ENCODE results near the gene BRAF.
"Not testable (repeated sequence)": the region's sequence is repeated elsewhere in the genome, so short reads cannot be mapped to it uniquely, and the experiment has no call there.

Gene BRAF

DNA sequence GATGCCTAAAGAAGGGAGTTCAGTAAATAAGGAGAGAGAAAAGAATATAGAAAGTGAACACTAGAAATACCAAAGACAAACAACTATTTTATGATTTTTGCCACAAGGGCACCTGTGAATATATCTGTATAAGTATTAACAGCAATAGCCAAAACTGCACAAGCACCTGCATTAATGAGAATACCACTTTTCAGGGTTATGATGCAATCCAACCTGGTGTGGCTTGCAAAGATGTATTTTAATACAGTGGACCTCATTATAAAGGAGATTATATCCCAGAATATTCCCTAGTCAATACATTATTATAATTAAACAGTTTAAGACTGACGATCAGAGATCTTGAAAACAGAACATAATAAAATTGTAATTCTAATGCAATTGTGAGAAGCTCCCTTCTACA, 4.0 kb downstream of the BRAF start:
- no peak for DNase-seq (ENCODE audit: low read depth in 2 of 3, low spot score in 2 of 3)

- no peak for DNase-seq (ENCODE audit: low read depth in 2 of 3, low spot score in 2 of 3)
Observed at GRCh38 chr7:140918236-140918635, 6.5 kb downstream of the BRAF start.

GRCh38 chr7:140917258-140917657, 7.5 kb downstream of the BRAF start:
- DNase-seq (ENCODE audit: low read depth in 2 of 3, low spot score in 2 of 3) = no peak

DNA sequence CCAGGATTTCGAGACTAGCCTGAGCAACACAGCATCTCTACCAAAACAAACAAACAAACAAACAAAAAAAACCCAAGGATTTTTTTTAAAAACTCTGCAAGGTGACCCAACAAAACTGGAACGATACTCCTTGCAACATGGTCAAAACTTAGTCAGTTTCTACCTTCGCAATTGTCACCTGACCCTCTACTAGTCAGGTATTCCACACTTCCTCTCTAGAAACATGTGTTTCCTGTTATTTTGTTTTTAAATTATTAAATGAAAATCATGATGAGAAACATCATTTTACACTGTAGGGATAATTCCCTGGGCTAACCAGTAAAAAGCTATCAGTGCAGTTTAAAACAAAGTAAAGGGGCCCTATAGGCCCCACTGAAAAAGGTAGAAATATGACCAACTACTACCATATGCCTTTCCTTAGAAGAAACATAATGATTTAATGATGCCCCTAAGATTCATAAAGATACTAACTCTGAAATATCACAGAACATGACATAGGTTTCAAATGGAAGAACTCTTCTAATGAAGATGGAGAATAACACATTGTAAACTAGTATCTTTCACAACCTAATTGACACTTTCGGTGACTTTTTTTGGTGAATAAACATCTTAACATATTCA, 8.7 kb downstream of the BRAF start:
- no peak for DNase-seq (ENCODE audit: low read depth in 2 of 3, low spot score in 2 of 3)

DNA sequence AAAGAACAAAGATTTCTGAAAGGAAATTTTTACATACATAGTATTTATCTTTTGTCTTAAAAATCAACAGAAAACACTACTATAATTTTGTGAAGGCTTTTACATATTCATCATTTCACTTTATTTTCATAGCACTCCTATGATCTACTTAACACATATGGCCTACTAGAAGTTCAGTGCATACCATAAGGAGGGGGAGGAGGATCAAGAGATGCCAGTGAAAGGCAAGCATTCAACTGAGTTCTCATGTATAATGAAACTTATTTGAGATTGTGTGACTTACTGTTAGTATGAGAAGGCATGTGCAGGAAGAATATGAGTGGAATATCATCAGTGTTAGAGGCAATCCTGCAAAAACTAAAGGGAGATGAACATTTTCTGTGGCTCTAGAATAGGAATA, 10.6 kb downstream of the BRAF start:
- DNase-seq (ENCODE audit: low read depth in 2 of 3, low spot score in 2 of 3) = no peak

GRCh38 chr7:140913596-140913928, 11.2 kb downstream of the BRAF start:
- not testable (repeated sequence) for DNase-seq (ENCODE audit: low read depth in 2 of 3, low spot score in 2 of 3)

DNA sequence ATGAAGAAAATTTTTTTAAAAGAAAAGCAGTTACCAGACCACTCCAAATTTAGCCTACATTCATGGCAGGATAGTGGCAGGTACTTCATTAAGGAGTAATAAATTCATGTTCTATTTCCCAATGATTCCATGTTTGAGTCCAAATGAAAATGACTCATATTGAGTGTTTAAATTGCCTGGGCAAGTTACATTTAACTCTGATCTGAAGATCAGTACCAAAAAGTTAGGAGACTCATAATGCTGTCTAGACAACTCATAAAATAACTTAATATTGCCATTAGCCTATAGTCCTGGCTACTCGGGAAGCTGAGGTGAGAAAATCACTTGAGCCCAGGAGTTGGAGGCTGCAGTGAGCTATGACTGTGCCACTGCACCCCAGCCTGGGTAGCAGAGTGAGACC, 13.0 kb downstream of the BRAF start:
- DNase-seq (ENCODE audit: low read depth in 2 of 3, low spot score in 2 of 3) = no peak

DNA sequence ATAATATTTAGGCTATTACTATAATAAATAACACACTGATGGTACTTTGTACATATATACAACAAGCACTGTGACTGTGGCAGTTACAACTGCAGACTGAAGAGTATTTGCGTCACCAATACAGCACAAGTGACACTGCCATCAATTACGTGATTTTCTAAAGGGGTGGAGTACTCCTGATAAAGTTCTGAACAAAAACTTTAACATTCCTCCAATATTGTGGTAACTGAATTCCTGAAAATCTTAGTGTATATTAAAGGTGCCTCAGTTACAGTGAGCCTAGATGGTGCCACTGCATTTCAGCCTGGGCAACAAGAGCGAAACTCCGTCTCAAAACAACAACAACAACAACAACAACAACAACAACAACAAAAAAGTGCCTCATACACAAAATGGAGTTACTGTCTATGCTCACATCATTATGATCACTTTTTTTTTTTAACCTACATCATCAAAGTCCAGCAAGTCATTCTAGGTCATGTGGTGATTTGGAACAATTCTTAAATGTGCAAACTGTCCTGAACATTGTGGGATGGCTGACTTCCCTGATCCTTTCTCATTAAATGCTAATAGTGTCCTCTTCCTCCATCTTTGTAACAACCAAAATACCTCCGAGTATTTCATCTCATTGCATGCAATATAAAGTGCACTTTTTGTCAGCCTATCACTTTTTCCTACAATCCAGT, 15.1 kb downstream of the BRAF start:
- no peak for DNase-seq (ENCODE audit: low read depth in 2 of 3, low spot score in 2 of 3)

DNA sequence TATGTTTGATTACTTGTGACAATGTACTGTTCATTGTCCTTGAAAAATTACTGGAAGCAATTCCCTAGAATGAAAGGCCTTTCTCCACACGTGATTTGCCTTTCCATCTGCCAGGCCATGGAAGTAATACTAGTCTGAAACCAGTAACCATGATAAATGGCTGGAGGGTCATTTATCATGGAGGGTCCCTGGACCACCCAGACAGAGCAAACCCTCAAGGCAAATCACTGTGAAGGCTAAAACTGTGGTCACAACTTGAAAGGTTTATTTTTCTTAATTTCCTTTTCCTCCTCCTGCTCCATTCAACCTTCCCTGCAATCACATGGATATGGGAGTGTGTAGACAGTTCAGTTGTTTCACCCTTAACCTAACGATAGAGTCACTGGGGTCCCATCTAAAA, 16.4 kb downstream of the BRAF start:
- no peak for DNase-seq (ENCODE audit: low read depth in 2 of 3, low spot score in 2 of 3)

- no peak for DNase-seq (ENCODE audit: low read depth in 2 of 3, low spot score in 2 of 3)
Observed at GRCh38 chr7:140903741-140904480, 20.8 kb downstream of the BRAF start.

- DNase-seq (ENCODE audit: low read depth in 2 of 3, low spot score in 2 of 3) = no peak
Observed at GRCh38 chr7:140902303-140902953, 22.3 kb downstream of the BRAF start.

DNA sequence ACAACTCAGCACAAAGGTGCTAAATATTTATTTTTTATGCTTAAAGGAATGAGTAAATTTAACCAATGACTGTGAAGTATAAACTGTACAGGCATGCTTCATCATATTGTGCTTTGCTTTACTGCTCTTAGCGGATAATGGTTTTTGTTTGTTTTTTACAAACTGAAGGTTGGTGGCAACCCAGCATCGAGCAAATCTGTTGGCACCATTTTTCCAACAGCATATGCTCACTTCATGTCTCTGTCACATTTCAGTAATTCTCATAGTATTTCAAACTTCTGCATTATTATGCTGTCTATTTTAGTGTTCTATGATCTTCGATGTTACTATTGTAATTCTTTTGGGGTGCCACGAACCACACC, 22.8 kb downstream of the BRAF start:
- no peak for DNase-seq (ENCODE audit: low read depth in 2 of 3, low spot score in 2 of 3)

GRCh38 chr7:140899883-140900282, 24.8 kb downstream of the BRAF start:
- no peak for DNase-seq (ENCODE audit: low read depth in 2 of 3, low spot score in 2 of 3)

DNA sequence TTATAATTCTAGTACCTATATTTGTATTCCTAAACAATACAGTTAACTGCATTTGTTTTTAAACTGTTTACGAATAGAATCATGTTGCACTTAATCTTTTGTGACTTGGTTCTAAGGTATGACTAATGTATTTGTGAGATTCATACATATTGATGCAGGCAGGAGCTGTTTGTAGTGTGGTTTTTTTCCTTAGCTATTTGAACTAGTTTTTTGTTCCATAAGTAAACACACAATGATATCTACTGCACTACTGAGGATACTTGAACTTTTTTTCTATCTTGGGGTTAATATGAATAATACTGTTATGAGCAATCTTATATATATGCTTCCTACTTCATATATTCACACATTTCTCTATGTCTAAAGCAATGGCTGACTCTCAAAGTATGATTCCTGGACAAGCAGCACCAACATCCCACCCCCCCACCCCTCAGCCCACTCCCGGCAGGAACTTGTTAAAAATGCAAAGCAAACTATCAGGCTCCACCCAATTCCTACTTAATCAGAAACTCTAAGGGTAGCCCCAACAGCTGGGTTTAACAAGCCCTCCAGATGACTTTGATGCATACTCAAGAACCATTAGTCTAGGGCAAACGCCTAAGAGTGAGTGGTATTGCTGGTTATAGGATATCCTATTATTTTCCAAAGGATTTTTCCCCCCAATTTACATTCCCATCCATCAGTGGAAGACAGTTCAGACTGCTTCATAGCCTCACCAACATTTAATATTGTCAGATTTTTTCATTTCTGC, 25.8 kb downstream of the BRAF start:
- no peak for DNase-seq (ENCODE audit: low read depth in 2 of 3, low spot score in 2 of 3)

DNA sequence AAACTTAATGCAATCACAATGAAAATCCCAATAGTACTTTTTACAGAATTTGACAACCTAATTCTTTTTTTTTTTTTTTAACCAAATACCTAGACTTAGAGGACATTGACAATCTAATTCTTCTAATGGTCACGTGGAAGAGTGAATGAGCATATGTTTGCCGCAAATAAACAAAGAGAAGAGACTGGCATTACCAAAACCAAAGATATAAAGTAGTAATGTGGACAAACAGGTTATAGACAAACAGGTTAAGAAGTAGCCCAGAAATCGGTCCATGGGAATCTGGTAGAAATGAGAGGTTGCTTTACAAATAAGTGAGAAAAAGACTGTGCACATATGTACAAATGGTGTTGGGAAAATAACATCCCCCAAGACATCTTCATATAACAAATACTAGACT, 27.7 kb downstream of the BRAF start:
- no peak for DNase-seq (ENCODE audit: low read depth in 2 of 3, low spot score in 2 of 3)

DNA sequence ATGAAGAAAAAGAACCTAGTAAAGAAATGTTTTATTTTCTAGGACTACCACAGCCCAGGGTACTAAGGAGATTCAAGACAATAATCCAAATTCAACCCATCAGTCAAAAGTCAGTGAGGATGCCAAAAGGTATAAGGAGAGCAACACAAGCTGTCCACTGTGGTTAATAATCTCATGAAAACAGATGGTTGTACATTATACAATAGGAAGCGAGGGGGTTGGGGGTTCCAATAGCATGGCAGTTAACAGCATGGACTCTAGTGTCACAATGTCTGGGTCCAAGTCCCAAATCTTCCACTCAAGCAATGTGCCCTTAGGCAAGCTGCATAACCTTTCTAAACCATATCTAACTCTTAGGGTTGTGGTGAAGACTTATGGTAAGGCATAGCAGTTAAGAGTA, 35.1 kb downstream of the BRAF start:
- DNase-seq (ENCODE audit: low read depth in 2 of 3, low spot score in 2 of 3) = no peak

DNA sequence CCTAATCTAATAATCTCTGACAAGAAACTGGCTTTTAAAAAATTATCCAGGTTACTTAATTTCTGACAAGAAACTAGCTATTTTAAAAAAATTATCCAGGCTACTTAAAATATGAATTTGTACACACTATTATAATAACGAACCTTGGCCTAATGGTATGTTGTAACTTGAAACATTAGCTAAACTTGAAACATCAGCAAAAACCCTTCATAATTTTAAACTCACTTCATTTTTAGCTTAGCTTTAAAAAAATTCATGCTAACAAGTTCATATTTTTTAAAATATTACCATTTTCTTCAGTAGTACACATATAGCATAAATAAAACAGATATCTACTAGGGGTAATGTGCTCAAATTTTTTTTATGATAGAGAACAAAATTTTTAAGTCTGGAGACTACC, 35.6 kb downstream of the BRAF start:
- DNase-seq (ENCODE audit: low read depth in 2 of 3, low spot score in 2 of 3) = no peak

- DNase-seq (ENCODE audit: low read depth in 2 of 3, low spot score in 2 of 3) = no peak
Observed at GRCh38 chr7:140888087-140888486, 36.6 kb downstream of the BRAF start.

DNA sequence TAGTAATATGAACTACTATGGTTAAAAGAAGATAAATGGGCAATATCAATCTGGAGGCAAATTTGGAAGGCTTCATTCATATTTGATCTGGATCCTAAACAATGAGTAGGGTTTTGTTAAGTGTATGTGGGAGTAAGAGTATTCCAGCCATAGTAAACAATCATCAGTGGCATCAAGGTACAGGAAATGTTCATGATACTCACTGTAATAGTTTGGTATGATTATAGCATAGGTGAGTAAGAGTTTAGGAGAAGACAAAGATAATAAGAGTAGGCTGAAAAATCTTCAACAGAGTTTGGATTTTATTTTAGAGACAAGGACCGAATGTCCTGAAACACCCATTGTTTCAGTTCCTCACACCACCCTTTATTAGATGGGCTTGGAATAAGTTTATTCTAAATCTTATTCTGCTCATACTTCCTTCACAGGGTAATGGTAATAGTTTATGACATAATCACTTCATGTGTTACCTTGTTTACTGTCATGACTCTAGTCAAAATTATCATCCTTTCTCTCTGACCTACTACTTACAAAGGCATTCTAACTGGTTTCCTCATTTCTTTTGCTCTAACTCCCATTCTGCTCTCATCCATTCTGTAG, 38.9 kb downstream of the BRAF start:
- no peak for DNase-seq (ENCODE audit: low read depth in 2 of 3, low spot score in 2 of 3)

- no peak for DNase-seq (ENCODE audit: low read depth in 2 of 3, low spot score in 2 of 3)
Observed at GRCh38 chr7:140883378-140883777, 41.4 kb downstream of the BRAF start.

GRCh38 chr7:140882834-140883233, 41.9 kb downstream of the BRAF start:
- DNase-seq (ENCODE audit: low read depth in 2 of 3, low spot score in 2 of 3) = not testable (repeated sequence)

All from activated CD8-positive, alpha-beta memory T cell treated with anti-CD3 and anti-CD28 coated beads for 48 hours (primary cell).